NCI-H187 (cell line): ENCODE results near the gene NFE2L2.
A peak's percentile ranks its signal among the peaks of the same experiment; 100 is the strongest.
"Not testable (repeated sequence)": the region's sequence is repeated elsewhere in the genome, so short reads cannot be mapped to it uniquely, and the experiment has no call there.

ENCODE experiments used
- DNase-seq, 2 experiments: peaks; one replicate each; lab custom pipeline; 2025; lab: John Stamatoyannopoulos, UW

The NFE2L2 gene

GRCh38 chr2:177264693-177265587 lies at the start of gene NFE2L2:
NFE2L2 (minus strand) TSS chr2:177264727; CDS start chr2:177264576, 151 bp downstream.
- DNase-seq, result peak in 1 of 2 experiments; percentile 63

- no peak for DNase-seq
Observed at GRCh38 chr2:177314194-177314593, 49.7 kb upstream of the NFE2L2 start.

- DNase-seq, result no peak
Observed at GRCh38 chr2:177313162-177313781, 48.7 kb upstream of the NFE2L2 start.

GRCh38 chr2:177312562-177312961 lies 48.0 kb upstream of the NFE2L2 start:
- DNase-seq, result no peak

- not testable (repeated sequence) for DNase-seq
Observed at GRCh38 chr2:177309672-177310309, 45.3 kb upstream of the NFE2L2 start.

GRCh38 chr2:177306550-177306949 lies 42.0 kb upstream of the NFE2L2 start:
- DNase-seq, result no peak

- DNase-seq, result no peak
Observed at GRCh38 chr2:177303939-177304338, 39.4 kb upstream of the NFE2L2 start.

GRCh38 chr2:177302552-177302951 lies 38.0 kb upstream of the NFE2L2 start:
- no peak for DNase-seq

- DNase-seq, result no peak
Observed at GRCh38 chr2:177298191-177298590, 33.7 kb upstream of the NFE2L2 start.

GRCh38 chr2:177296040-177296439 lies 31.5 kb upstream of the NFE2L2 start:
- no peak for DNase-seq

GRCh38 chr2:177295484-177295883 lies 31.0 kb upstream of the NFE2L2 start:
- DNase-seq, result no peak

GRCh38 chr2:177291701-177292100 lies 27.2 kb upstream of the NFE2L2 start:
- DNase-seq, result no peak

GRCh38 chr2:177289824-177290628 lies 25.5 kb upstream of the NFE2L2 start:
- DNase-seq, result no peak

GRCh38 chr2:177287814-177288213 lies 23.3 kb upstream of the NFE2L2 start:
- no peak for DNase-seq

- DNase-seq, result no peak
Observed at GRCh38 chr2:177285892-177286715, 21.6 kb upstream of the NFE2L2 start.

GRCh38 chr2:177284531-177284930 lies 20.0 kb upstream of the NFE2L2 start:
- no peak for DNase-seq

- DNase-seq, result no peak
Observed at GRCh38 chr2:177283906-177284305, 19.4 kb upstream of the NFE2L2 start.

- no peak for DNase-seq
Observed at GRCh38 chr2:177282787-177283572, 18.5 kb upstream of the NFE2L2 start.

GRCh38 chr2:177282181-177282641 lies 17.7 kb upstream of the NFE2L2 start:
- no peak for DNase-seq
